Loucy (cell line): Measurements from ENCODE around the gene PLXNA2.

Experiments used
- H2AFZ ChIP-seq: fragments of 200-600 bp; sonication (generic); 2 replicates; pipeline ENCODE4 v1.6.0; 2016; ENCODE audit warnings: antibody characterized with exemption, mild to moderate bottlenecking, low read length, moderate library complexity
- H3F3A ChIP-seq: fragments of 200-600 bp; 2 replicates; pipeline ENCODE4 v1.6.0; 2016; ENCODE audit warnings: antibody characterized with exemption, low read depth, mild to moderate bottlenecking
- H3K27me3 ChIP-seq: fragments of 200-600 bp; sonication (generic); 2 replicates; pipeline ENCODE4 v1.6.1; 2014; ENCODE audit warnings: low read length, mild to moderate bottlenecking; ENCODE audit not compliant: insufficient read depth, poor library complexity, severe bottlenecking
- H3K36me3 ChIP-seq: fragments of 200-600 bp; sonication (generic); 2 replicates; pipeline ENCODE4 v1.6.1; 2016; ENCODE audit warnings: low read length; ENCODE audit not compliant: insufficient read depth
- H3K4me1 ChIP-seq: fragments of 200-600 bp; sonication (generic); 2 replicates; pipeline ENCODE4 v1.5.1; 2014; ENCODE audit warnings: low read length, mild to moderate bottlenecking; ENCODE audit not compliant: insufficient read depth, poor library complexity, severe bottlenecking
- H3K4me2 ChIP-seq: fragments of 200-600 bp; sonication (generic); 2 replicates; pipeline ENCODE4 v1.6.0; 2014; ENCODE audit warnings: antibody characterized with exemption, low read length, low read depth, mild to moderate bottlenecking; ENCODE audit not compliant: poor library complexity, severe bottlenecking
- H3K4me3 ChIP-seq: fragments of 200-600 bp; sonication (generic); 2 replicates; pipeline ENCODE4 v1.5.1; 2014; ENCODE audit warnings: low read length, mild to moderate bottlenecking, mixed read lengths; ENCODE audit not compliant: poor library complexity, severe bottlenecking
- H3K79me2 ChIP-seq: fragments of 200-600 bp; sonication (generic); 2 replicates; pipeline ENCODE4 v1.6.1; 2014; ENCODE audit warnings: low read length; ENCODE audit not compliant: insufficient read depth
- H3K9ac ChIP-seq: fragments of 200-600 bp; sonication (generic); 2 replicates; pipeline ENCODE4 v1.6.0; 2014; ENCODE audit warnings: mild to moderate bottlenecking, low read depth, low read length, moderate library complexity; ENCODE audit not compliant: poor library complexity, severe bottlenecking
- H3K9me2 ChIP-seq: fragments of 200-600 bp; sonication (generic); replicated peaks from 2 replicates; pipeline ENCODE4 v1.6.1; 2016; ENCODE audit warnings: low read depth, low read length, mixed read lengths
- H3K9me3 ChIP-seq: fragments of 200-600 bp; sonication (generic); 2 replicates; pipeline ENCODE4 v1.6.1; 2014; ENCODE audit warnings: mild to moderate bottlenecking, antibody characterized with exemption, low read length, low read depth; ENCODE audit not compliant: insufficient read depth
- H4K20me1 ChIP-seq: fragments of 200-600 bp; sonication (generic); 2 replicates; pipeline ENCODE4 v1.6.0; 2014; ENCODE audit warnings: antibody characterized with exemption, low read length, mild to moderate bottlenecking; ENCODE audit not compliant: insufficient read depth, poor library complexity, severe bottlenecking
- CTCF ChIP-seq: fragments of 200-600 bp; sonication (generic); conservative IDR thresholded peaks from 2 replicates; pipeline ENCODE4 v1.5.1; 2014; ENCODE audit warnings: mild to moderate bottlenecking, antibody characterized with exemption, low read length
- EZH2phosphoT487 ChIP-seq: fragments of 200-600 bp; IDR thresholded peaks from 2 replicates; pipeline ENCODE4 v1.6.1; 2018; ENCODE audit warnings: antibody characterized with exemption, mild to moderate bottlenecking, moderate library complexity, borderline replicate concordance

Gene PLXNA2

DNA sequence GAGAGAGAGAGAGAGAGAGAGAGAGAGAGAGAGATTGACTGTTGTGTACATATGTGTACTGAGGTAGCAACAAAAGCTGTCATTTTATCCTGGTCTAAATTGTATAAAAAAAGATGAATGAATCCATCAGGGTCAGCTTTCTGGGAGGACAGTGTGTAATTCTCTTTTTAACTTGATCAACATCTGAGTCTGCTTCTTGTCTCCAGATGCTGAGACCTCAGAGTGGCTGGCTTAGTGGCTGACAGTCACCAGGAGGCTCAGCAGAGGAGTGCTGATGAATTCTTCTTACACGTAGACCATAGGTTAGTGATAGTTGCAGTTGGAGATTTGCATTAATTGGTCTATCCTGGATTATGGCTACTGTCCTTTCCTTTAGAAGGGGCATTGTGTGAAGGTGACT, 28.5 kb upstream of the PLXNA2 start:
- Histone ChIP-seq H2AFZ (no peak overlapping the region), H3K36me3 (no peaks in the 10 kb centered on the region), H3K9me2 (no peaks in the 10 kb centered on the region), H3K9me3 (no peaks in the 10 kb centered on the region), H3K27me3 (no peaks in the 10 kb centered on the region), H3K4me3 (no peak overlapping the region), H3K79me2 (no peaks in the 10 kb centered on the region), H3K4me1 (no peaks in the 10 kb centered on the region), H3K4me2 (no peak overlapping the region), H4K20me1 (no peaks in the 10 kb centered on the region), H3K9ac (no peak overlapping the region), H3F3A (no peaks in the 10 kb centered on the region)
- TF ChIP-seq CTCF (no peak), EZH2phosphoT487 (no peak)

DNA sequence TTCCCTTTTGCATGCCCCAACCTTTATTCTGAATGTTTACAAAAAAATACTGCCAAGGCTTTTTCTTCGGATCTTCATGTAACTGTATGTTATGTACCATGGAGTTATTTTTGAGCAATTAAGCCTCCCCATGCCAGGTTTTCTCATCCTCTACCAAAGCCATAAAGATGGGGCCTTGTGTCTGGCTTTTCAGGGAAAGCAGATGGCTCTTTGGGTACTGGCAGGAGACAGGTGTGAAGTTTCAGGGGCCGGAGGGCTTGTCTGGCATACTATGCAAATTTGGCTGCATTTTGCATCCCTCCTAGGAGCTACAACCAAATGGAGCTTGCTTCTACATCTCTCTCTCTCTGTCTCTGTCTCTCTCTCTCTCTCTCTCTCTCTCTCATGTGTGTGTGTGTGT, 28.1 kb upstream of the PLXNA2 start:
- H3K4me1 ChIP-seq = no peaks in the 10 kb centered on the region
- no peaks in the 10 kb centered on the region for H3K27me3 ChIP-seq
- H3K9me2 ChIP-seq = no peaks in the 10 kb centered on the region
- TF ChIP-seq CTCF (no peak), EZH2phosphoT487 (no peak)
- no peaks in the 10 kb centered on the region for H3K79me2 ChIP-seq
- H3K36me3 ChIP-seq = no peaks in the 10 kb centered on the region
- no peaks in the 10 kb centered on the region for H4K20me1 ChIP-seq
- no peak overlapping the region for H3K9ac ChIP-seq
- no peaks in the 10 kb centered on the region for H3F3A ChIP-seq
- H2AFZ ChIP-seq = no peak overlapping the region
- no peak overlapping the region for H3K4me3 ChIP-seq
- no peaks in the 10 kb centered on the region for H3K9me3 ChIP-seq
- no peak overlapping the region for H3K4me2 ChIP-seq

DNA sequence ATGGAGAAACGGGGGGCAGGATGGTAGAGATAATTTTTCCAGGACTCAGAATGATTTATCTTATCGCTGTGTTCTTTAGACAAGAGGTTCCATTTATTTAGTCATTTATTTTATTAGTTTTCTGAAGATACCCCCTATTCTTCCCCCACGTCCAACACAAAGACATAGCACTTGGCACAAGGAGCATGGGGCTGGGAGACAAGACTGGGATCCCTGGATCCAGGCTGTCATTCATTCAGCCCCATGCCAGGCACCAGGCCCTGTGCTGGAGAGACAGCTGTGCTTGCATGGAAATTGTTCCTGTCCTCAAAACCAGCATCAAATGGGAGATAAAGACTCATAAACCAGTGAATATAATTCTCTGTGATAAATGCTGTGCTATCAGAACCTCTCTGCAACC, 27.1 kb upstream of the PLXNA2 start:
- Histone ChIP-seq H3K4me3 (no peak overlapping the region), H4K20me1 (no peaks in the 10 kb centered on the region), H3K36me3 (no peaks in the 10 kb centered on the region), H3K9ac (no peak overlapping the region), H3K9me2 (no peaks in the 10 kb centered on the region), H3K79me2 (no peaks in the 10 kb centered on the region), H3K4me1 (no peaks in the 10 kb centered on the region), H3K4me2 (no peak overlapping the region), H3K27me3 (no peaks in the 10 kb centered on the region), H3F3A (no peaks in the 10 kb centered on the region), H3K9me3 (no peaks in the 10 kb centered on the region), H2AFZ (no peak overlapping the region)
- TF ChIP-seq CTCF (no peak), EZH2phosphoT487 (no peak)
